HCT116 (cell line): Measurements from ENCODE around the gene ZNF592. TPM values are rescaled to one million over a fixed set of nuclear protein-coding genes. Genes with fewer than 3 reads are reported as not detected.

Experiments
- ATAC-seq: fragments of 200-7000 bp; cut with Tn5 transposase; 2 replicates; pipeline ENCODE4 v1.9.1; 2020; ENCODE audit warnings: mild to moderate bottlenecking, moderate library complexity
- BruUV-seq: library from RNA; stranded (reverse); fragments of 400-500 nt; replicated peaks from 2 replicates; lab custom pipeline; 2021; lab: Mats Ljungman, UMichigan
- CTCF ChIA-PET: fragments of 300-600 bp; sonication (Branson Sonifier 250); formaldehyde crosslinking; loops from one replicate; lab custom pipeline; 2021; ENCODE audit warnings: antibody characterized with exemption; lab: Charles Lee
- POLR2A ChIA-PET: fragments of 300-600, 350-600 bp; sonication (Branson Sonifier 250); formaldehyde crosslinking; loops from one replicate; lab custom pipeline; 2021; ENCODE audit warnings: antibody characterized with exemption; lab: Charles Lee
- RAD21 ChIA-PET, 2 experiments: fragments of 300-600 bp; sonication (Branson Sonifier 250); formaldehyde crosslinking; loops; one replicate each; lab custom pipeline; 2023; ENCODE audit warnings: low total read pairs in 2 of 2; ENCODE audit not compliant: uncharacterized antibody in 2 of 2, unreplicated experiment in 2 of 2, low non-redundant PET in 1 of 2; lab: Charles Lee
- DNase-seq: peaks from one replicate; pipeline ENCODE4 v3.0.0-alpha.2; 2010; ENCODE audit warnings: low read depth, low spot score
- H2AFZ ChIP-seq: fragments of 200-600 bp; shearing (Covaris generic), sonication (generic); 2 replicates; pipeline ENCODE4 v1.6.1; 2017; ENCODE audit warnings: low read depth, mixed run types, mixed read lengths, antibody characterized with exemption, low read length; ENCODE audit not compliant: poor library complexity, severe bottlenecking
- H3K27ac ChIP-seq: 2 replicates; pipeline ENCODE4 v1.5.1; 2012; ENCODE audit warnings: low read depth, low read length
- H3K27me3 ChIP-seq: fragments of 200-600 bp; sonication (generic); 2 replicates; pipeline ENCODE4 v1.6.1; 2016; ENCODE audit warnings: mixed run types, low read length, mixed read lengths; ENCODE audit not compliant: insufficient read depth
- H3K36me3 ChIP-seq, 2 experiments: fragments of 200-500 bp in 1 of 2; fragments of 200-600 bp in 1 of 2; sonication (Bioruptor generic) in 1 of 2; sonication (generic) in 1 of 2; 2 replicates each; pipeline versions ENCODE4 v1.5.1 to v1.6.1; 2014 to 2016; ENCODE audit warnings: low read length in 2 of 2, inconsistent platforms in 1 of 2, mixed read lengths in 1 of 2, mixed run types in 1 of 2; ENCODE audit not compliant: insufficient read depth in 2 of 2, control insufficient read depth in 1 of 2
- H3K4me1 ChIP-seq, 2 experiments: fragments of 200-600 bp in 1 of 2; sonication (generic) in 1 of 2; 2 replicates each; pipeline versions ENCODE4 v1.5.1 to v1.6.1; 2012 to 2017; ENCODE audit warnings: low read length in 2 of 2, inconsistent platforms in 1 of 2, mild to moderate bottlenecking in 1 of 2, mixed read lengths in 1 of 2, mixed run types in 1 of 2, moderate library complexity in 1 of 2; ENCODE audit not compliant: insufficient read depth in 2 of 2, control insufficient read depth in 1 of 2
- H3K4me2 ChIP-seq: fragments of 200-600 bp; sonication (generic); 2 replicates; pipeline ENCODE4 v1.6.1; 2017; ENCODE audit warnings: mixed run types, low read length, mixed read lengths
- H3K4me3 ChIP-seq, 2 experiments: fragments of 200-600 bp in 1 of 2; sonication (generic) in 1 of 2; replicated peaks in 1 of 2; 2 replicates each; pipeline ENCODE4 v1.5.1; 2011 to 2016; ENCODE audit warnings: low read length in 2 of 2, control low read depth in 1 of 2, low read depth in 1 of 2, mild to moderate bottlenecking in 1 of 2, mixed read lengths in 1 of 2, mixed run types in 1 of 2
- H3K79me2 ChIP-seq: fragments of 200-600 bp; sonication (generic); 2 replicates; pipeline ENCODE4 v1.6.1; 2017; ENCODE audit warnings: mild to moderate bottlenecking, mixed run types, low read length, moderate library complexity, mixed read lengths; ENCODE audit not compliant: insufficient read depth
- H3K9ac ChIP-seq: fragments of 200-600 bp; sonication (generic); 2 replicates; pipeline ENCODE4 v1.6.1; 2016; ENCODE audit warnings: low read length, mixed read lengths
- H3K9me2 ChIP-seq: fragments of 200-600 bp; sonication (generic), shearing (Covaris generic); 2 replicates; pipeline ENCODE4 v1.6.1; 2017; ENCODE audit warnings: mixed run types, mild to moderate bottlenecking, moderate library complexity; ENCODE audit not compliant: insufficient read depth
- H3K9me3 ChIP-seq, 2 experiments: fragments of 200-500 bp in 1 of 2; fragments of 200-600 bp in 1 of 2; sonication (Bioruptor generic) in 1 of 2; sonication (generic) in 1 of 2; 2 replicates each; pipeline ENCODE4 v1.6.1; 2014 to 2017; ENCODE audit warnings: low read length in 2 of 2, mixed read lengths in 2 of 2, inconsistent platforms in 1 of 2, low read depth in 1 of 2, mild to moderate bottlenecking in 1 of 2, mixed run types in 1 of 2, moderate library complexity in 1 of 2; ENCODE audit not compliant: control insufficient read depth in 1 of 2, insufficient read depth in 1 of 2
- H4K20me1 ChIP-seq: fragments of 200-600 bp; sonication (generic), shearing (Covaris generic); 2 replicates; pipeline ENCODE4 v1.6.1; 2017; ENCODE audit warnings: mixed run types, mild to moderate bottlenecking, moderate library complexity; ENCODE audit not compliant: insufficient read depth
- CBX3 ChIP-seq: IDR thresholded peaks from 2 replicates; pipeline ENCODE4 v1.6.1; 2012; ENCODE audit warnings: low read depth
- EGR1 ChIP-seq: IDR thresholded peaks from 2 replicates; pipeline ENCODE4 v1.6.1; 2012; ENCODE audit warnings: low read depth
- ELF1 ChIP-seq: IDR thresholded peaks from 2 replicates; pipeline ENCODE4 v1.6.1; 2012; ENCODE audit warnings: low read depth, borderline replicate concordance
- EZH2 ChIP-seq: fragments of 200-600 bp; sonication (generic); IDR thresholded peaks from 2 replicates; pipeline ENCODE4 v1.6.1; 2017; ENCODE audit warnings: antibody characterized with exemption, mixed run types
- EZH2phosphoT487 ChIP-seq: fragments of 200-600 bp; IDR thresholded peaks from 2 replicates; pipeline ENCODE4 v1.6.1; 2018; ENCODE audit warnings: antibody characterized with exemption, borderline replicate concordance
- POLR2A ChIP-seq: IDR thresholded peaks from 2 replicates; pipeline ENCODE4 v1.7.0; 2011; ENCODE audit warnings: borderline replicate concordance; ENCODE audit not compliant: insufficient read depth, insufficient read length; ENCODE audit errors: extremely low read depth
- POLR2AphosphoS5 ChIP-seq: IDR thresholded peaks from 2 replicates; pipeline ENCODE4 v1.6.1; 2011; ENCODE audit warnings: mild to moderate bottlenecking, low read depth, low read length, moderate library complexity
- RAD21 ChIP-seq: IDR thresholded peaks from 2 replicates; pipeline ENCODE4 v1.6.1; 2012; ENCODE audit warnings: low read depth, mild to moderate bottlenecking
- SP1 ChIP-seq: IDR thresholded peaks from 2 replicates; pipeline ENCODE4 v1.6.1; 2012; ENCODE audit warnings: low read depth
- SRF ChIP-seq: IDR thresholded peaks from 2 replicates; pipeline ENCODE4 v1.6.1; 2012; ENCODE audit warnings: low read depth
- TCF7L2 ChIP-seq: IDR thresholded peaks from 2 replicates; pipeline ENCODE4 v1.7.0; 2011; ENCODE audit warnings: borderline replicate concordance, inconsistent platforms; ENCODE audit not compliant: insufficient read depth, insufficient read length; ENCODE audit errors: extremely low read depth
- YY1 ChIP-seq: IDR thresholded peaks from 2 replicates; pipeline ENCODE4 v1.6.1; 2011; ENCODE audit warnings: low read length, low read depth, moderate library complexity, mild to moderate bottlenecking; ENCODE audit not compliant: insufficient replicate concordance; ENCODE audit errors: extremely low read depth
- ZFX ChIP-seq: fragments of 450-650 bp; IDR thresholded peaks from 2 replicates; pipeline ENCODE4 v1.6.1; 2017
- intact Hi-C: fragments of 100-400 bp; cut with micrococcal nuclease; formaldehyde crosslinking; loops from 2 replicates; pipeline ENCODE4 v1.10.0; 2022
- total RNA-seq: library from RNA; stranded (reverse); gene quantifications from one replicate; pipeline ENCODE4 v1.2.1, GENCODE V29; 2021; ENCODE audit not compliant: unreplicated experiment
- TF ChIP-seq, protein P1 (sequence below): IDR thresholded peaks from 2 replicates; pipeline ENCODE4 v1.6.1; 2012
- TF ChIP-seq, protein P2 (sequence below), 3 experiments: fragments of 200-600 bp in 1 of 3; sonication (generic) in 1 of 3; IDR thresholded peaks in 2 of 3; conservative IDR thresholded peaks in 1 of 3; 2 replicates each; pipeline ENCODE4 v1.5.1; 2012 to 2017; ENCODE audit warnings: low read depth in 2 of 3, low read length in 2 of 3, antibody characterized with exemption in 1 of 3, borderline replicate concordance in 1 of 3, control low read depth in 1 of 3, mild to moderate bottlenecking in 1 of 3, mixed read lengths in 1 of 3, mixed run types in 1 of 3, moderate library complexity in 1 of 3; ENCODE audit not compliant: insufficient read depth in 1 of 3
- TF ChIP-seq, protein P3 (sequence below): IDR thresholded peaks from 2 replicates; pipeline ENCODE4 v1.6.1; 2012
- TF ChIP-seq, protein P4 (sequence below): IDR thresholded peaks from 2 replicates; pipeline ENCODE4 v1.6.1; 2011; ENCODE audit warnings: mild to moderate bottlenecking, low read length, moderate library complexity; ENCODE audit not compliant: insufficient replicate concordance; ENCODE audit errors: extremely low read depth

Gene ZNF592
- total RNA-seq, 1 experiment from 2014 or later: 26.4 TPM

DNA sequence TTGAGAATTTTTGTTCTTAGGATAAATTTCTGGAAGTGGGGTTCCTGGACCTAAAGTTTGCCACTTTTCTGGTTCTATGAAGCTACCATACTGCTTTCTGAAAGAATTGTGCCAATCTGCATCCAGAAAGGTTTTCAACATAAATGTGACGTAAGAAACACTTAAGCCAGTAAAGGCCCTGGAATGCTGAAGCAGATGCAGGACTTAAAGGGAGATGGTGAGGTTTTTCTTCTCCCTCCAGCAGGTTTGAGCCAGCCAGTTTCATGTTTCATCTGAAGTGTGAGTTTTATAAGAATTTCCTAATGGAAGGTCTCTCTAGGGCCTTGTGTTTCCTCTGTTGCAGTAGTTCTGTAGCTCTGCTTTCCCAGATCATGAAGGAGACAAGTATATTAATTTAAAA, 33.1 kb downstream of the ZNF592 start:
- H3K27ac ChIP-seq: no peak overlapping the region

DNA sequence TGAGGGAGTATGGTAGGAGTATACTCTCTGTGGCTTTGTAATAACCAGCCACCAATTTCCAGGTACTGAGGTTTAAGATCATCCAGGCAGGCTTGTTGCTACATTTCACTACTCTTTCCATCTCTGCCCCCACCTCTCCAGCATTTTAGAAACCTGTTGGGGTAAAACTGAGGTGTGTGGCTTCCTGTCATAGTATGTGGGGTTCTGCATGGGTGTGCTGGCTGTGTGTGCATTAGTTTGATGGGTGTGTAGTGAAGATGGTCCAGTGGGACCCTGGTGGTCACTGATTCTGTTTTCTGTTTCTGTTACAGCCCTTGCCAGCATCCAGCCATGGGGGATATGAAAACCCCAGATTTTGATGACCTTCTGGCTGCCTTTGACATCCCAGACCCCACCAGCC, 34.0 kb downstream of the ZNF592 start:
- Histone ChIP-seq H3K36me3 (peaks cover 14 to 28% of the 10 kb centered on the region in 2 experiments; a peak in 3 of 4 replicates), H3K9ac (no peak overlapping the region), H3K9me2 (no peaks in the 10 kb centered on the region), H3K27ac (no peak overlapping the region), H4K20me1 (no peaks in the 10 kb centered on the region), H3K79me2 (peaks cover 52% of the 10 kb centered on the region), H2AFZ (no peak overlapping the region), H3K4me3 (no peak overlapping the region), H3K9me3 (no peaks in the 10 kb centered on the region), H3K4me2 (no peak overlapping the region), H3K27me3 (no peaks in the 10 kb centered on the region), H3K4me1 (no peaks in the 10 kb centered on the region)
- no TSS peak for BruUV-seq
- ATAC-seq (no peak), DNase-seq (no peak)
- POLR2A ChIA-PET: no interaction called here
- intact Hi-C loops: no loop called here
- CTCF ChIA-PET: no interaction called here
- RAD21 ChIA-PET: no interaction called here
- TF ChIP-seq, protein P1, sequence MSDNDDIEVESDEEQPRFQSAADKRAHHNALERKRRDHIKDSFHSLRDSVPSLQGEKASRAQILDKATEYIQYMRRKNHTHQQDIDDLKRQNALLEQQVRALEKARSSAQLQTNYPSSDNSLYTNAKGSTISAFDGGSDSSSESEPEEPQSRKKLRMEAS: no peak
- TF ChIP-seq EGR1 (no peak), POLR2A (no peak), EZH2phosphoT487 (no peak), YY1 (no peak), SP1 (no peak), EZH2 (no peak), ZFX (no peak), ELF1 (no peak), POLR2AphosphoS5 (no peak), TCF7L2 (no peak), SRF (no peak), RAD21 (no peak)
- TF ChIP-seq, protein P2, sequence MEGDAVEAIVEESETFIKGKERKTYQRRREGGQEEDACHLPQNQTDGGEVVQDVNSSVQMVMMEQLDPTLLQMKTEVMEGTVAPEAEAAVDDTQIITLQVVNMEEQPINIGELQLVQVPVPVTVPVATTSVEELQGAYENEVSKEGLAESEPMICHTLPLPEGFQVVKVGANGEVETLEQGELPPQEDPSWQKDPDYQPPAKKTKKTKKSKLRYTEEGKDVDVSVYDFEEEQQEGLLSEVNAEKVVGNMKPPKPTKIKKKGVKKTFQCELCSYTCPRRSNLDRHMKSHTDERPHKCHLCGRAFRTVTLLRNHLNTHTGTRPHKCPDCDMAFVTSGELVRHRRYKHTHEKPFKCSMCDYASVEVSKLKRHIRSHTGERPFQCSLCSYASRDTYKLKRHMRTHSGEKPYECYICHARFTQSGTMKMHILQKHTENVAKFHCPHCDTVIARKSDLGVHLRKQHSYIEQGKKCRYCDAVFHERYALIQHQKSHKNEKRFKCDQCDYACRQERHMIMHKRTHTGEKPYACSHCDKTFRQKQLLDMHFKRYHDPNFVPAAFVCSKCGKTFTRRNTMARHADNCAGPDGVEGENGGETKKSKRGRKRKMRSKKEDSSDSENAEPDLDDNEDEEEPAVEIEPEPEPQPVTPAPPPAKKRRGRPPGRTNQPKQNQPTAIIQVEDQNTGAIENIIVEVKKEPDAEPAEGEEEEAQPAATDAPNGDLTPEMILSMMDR (IDR thresholded peaks at IDR 0.05 in 2 of 3, conservative IDR thresholded peaks at IDR 0.05 in 1 of 3; ENCODE audit: borderline replicate concordance in 1 of 3, insufficient read depth in 1 of 3, low read depth in 2 of 3, low read length in 2 of 3): no peak
- TF ChIP-seq, protein P3, sequence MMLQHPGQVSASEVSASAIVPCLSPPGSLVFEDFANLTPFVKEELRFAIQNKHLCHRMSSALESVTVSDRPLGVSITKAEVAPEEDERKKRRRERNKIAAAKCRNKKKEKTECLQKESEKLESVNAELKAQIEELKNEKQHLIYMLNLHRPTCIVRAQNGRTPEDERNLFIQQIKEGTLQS: no peak

More for the DNA sequence above, 33.1 kb downstream of the ZNF592 start:
- RAD21 ChIA-PET: no interaction called here
- intact Hi-C loops: no loop called here
- no peaks in the 10 kb centered on the region for H3K9me3 ChIP-seq
- CTCF ChIA-PET: no interaction called here
- POLR2A ChIA-PET: no interaction called here
- no TSS peak for BruUV-seq
- TF ChIP-seq, protein P4, sequence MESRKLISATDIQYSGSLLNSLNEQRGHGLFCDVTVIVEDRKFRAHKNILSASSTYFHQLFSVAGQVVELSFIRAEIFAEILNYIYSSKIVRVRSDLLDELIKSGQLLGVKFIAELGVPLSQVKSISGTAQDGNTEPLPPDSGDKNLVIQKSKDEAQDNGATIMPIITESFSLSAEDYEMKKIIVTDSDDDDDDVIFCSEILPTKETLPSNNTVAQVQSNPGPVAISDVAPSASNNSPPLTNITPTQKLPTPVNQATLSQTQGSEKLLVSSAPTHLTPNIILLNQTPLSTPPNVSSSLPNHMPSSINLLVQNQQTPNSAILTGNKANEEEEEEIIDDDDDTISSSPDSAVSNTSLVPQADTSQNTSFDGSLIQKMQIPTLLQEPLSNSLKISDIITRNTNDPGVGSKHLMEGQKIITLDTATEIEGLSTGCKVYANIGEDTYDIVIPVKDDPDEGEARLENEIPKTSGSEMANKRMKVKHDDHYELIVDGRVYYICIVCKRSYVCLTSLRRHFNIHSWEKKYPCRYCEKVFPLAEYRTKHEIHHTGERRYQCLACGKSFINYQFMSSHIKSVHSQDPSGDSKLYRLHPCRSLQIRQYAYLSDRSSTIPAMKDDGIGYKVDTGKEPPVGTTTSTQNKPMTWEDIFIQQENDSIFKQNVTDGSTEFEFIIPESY: no peak
- TF ChIP-seq CBX3 (no peak), TCF7L2 (no peak), SRF (no peak)
- TF ChIP-seq, all 23 proteins: peak for 0
- DNase-seq (no peak), ATAC-seq (no peak)
- no peak overlapping the region for H2AFZ ChIP-seq
- peaks cover 49% of the 10 kb centered on the region for H3K79me2 ChIP-seq
- no peaks in the 10 kb centered on the region for H3K4me1 ChIP-seq
- H3K4me3 ChIP-seq: no peak overlapping the region
- H3K9me2 ChIP-seq: no peaks in the 10 kb centered on the region
- H4K20me1 ChIP-seq: no peaks in the 10 kb centered on the region
- H3K36me3 ChIP-seq: peaks cover 14 to 24% of the 10 kb centered on the region in 2 experiments; a peak in 3 of 4 replicates
- H3K4me2 ChIP-seq: no peak overlapping the region
- no peaks in the 10 kb centered on the region for H3K27me3 ChIP-seq
- no peak overlapping the region for H3K9ac ChIP-seq
